LNCAP (cell line): Measurements from ENCODE around the gene PLOD1.

Experiments used
- TF ChIP-seq, protein P1 (sequence below): fragments of 450-650 bp; IDR thresholded peaks from 2 replicates; pipeline ENCODE4 v1.5.1; 2017; ENCODE audit warnings: mild to moderate bottlenecking

Gene PLOD1

DNA sequence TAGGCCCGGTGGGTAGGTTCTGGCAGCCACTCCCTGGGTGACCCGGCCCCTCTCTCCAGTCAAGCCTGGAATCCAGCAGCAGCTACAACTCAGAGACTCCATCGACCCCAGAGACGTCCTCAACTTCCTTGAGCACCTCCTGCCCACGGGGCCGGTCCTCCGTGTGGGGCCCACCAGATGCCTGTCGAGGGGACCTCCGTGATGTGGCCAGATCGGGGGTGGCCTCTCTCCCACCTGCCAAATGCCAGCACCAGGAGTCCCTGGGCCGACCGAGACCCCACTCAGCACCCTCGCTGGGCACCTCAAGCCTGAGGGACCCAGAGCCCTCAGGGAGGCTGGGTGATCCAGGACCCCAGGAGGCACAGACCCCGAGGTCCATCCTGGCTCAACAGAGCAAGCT, 87.5 kb downstream of the PLOD1 start:
- TF ChIP-seq, protein P1, sequence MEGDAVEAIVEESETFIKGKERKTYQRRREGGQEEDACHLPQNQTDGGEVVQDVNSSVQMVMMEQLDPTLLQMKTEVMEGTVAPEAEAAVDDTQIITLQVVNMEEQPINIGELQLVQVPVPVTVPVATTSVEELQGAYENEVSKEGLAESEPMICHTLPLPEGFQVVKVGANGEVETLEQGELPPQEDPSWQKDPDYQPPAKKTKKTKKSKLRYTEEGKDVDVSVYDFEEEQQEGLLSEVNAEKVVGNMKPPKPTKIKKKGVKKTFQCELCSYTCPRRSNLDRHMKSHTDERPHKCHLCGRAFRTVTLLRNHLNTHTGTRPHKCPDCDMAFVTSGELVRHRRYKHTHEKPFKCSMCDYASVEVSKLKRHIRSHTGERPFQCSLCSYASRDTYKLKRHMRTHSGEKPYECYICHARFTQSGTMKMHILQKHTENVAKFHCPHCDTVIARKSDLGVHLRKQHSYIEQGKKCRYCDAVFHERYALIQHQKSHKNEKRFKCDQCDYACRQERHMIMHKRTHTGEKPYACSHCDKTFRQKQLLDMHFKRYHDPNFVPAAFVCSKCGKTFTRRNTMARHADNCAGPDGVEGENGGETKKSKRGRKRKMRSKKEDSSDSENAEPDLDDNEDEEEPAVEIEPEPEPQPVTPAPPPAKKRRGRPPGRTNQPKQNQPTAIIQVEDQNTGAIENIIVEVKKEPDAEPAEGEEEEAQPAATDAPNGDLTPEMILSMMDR: no peak
